GM21526 (cell line): ENCODE results near the gene SHISA6.

Source experiments
- ATAC-seq: cut with Tn5 transposase; IDR thresholded peaks from one replicate; pipeline ENCODE4 v1.9.1; 2021; ENCODE audit warnings: moderate library complexity; ENCODE audit not compliant: unreplicated experiment, low FRiP score

Gene SHISA6

GRCh38 chr17:11430751-11431150 is 189.7 kb downstream of the SHISA6 start:
- ATAC-seq: no peak

- ATAC-seq: no peak
Observed at GRCh38 chr17:11438673-11439072, 197.7 kb downstream of the SHISA6 start.

GRCh38 chr17:11441004-11441403 is 200.0 kb downstream of the SHISA6 start:
- ATAC-seq: no peak

- no peak for ATAC-seq
Observed at GRCh38 chr17:11446316-11446715, 205.3 kb downstream of the SHISA6 start.

- no peak for ATAC-seq
Observed at GRCh38 chr17:11454096-11454495, 213.1 kb downstream of the SHISA6 start.

GRCh38 chr17:11458279-11458678 is 217.3 kb downstream of the SHISA6 start:
- ATAC-seq: no peak

GRCh38 chr17:11459861-11460331 is 218.9 kb downstream of the SHISA6 start:
- no peak for ATAC-seq

- ATAC-seq: no peak
Observed at GRCh38 chr17:11461993-11462548, 221.1 kb downstream of the SHISA6 start.

- ATAC-seq: no peak
Observed at GRCh38 chr17:11467639-11468038, 226.6 kb downstream of the SHISA6 start.

GRCh38 chr17:11485336-11486100 is 244.5 kb downstream of the SHISA6 start:
- no peak for ATAC-seq

GRCh38 chr17:11486101-11486867 is 245.3 kb downstream of the SHISA6 start:
- ATAC-seq: no peak

GRCh38 chr17:11486868-11487310 is 245.9 kb downstream of the SHISA6 start:
- ATAC-seq: no peak

GRCh38 chr17:11487469-11487868 is 246.5 kb downstream of the SHISA6 start:
- no peak for ATAC-seq

- no peak for ATAC-seq
Observed at GRCh38 chr17:11488407-11488806, 247.4 kb downstream of the SHISA6 start.

GRCh38 chr17:11490171-11490755 is 249.2 kb downstream of the SHISA6 start:
- no peak for ATAC-seq

- no peak for ATAC-seq
Observed at GRCh38 chr17:11492511-11492910, 251.5 kb downstream of the SHISA6 start.

- no peak for ATAC-seq
Observed at GRCh38 chr17:11493936-11494335, 252.9 kb downstream of the SHISA6 start.

GRCh38 chr17:11495613-11496012 is 254.6 kb downstream of the SHISA6 start:
- ATAC-seq: no peak

- no peak for ATAC-seq
Observed at GRCh38 chr17:11499881-11500280, 258.9 kb downstream of the SHISA6 start.

GRCh38 chr17:11503308-11504035 is 262.5 kb downstream of the SHISA6 start:
- no peak for ATAC-seq
